ENCODE measurements around the gene TP53INP2. TPM values are rescaled to one million over a fixed set of nuclear protein-coding genes. Genes with fewer than 3 reads are reported as not detected.

Gene TP53INP2
- total and polyA plus RNA-seq, 2 of the 4 experiments (the other 2 are of a cell fraction) = 1.3 to 7.4 TPM

DNA sequence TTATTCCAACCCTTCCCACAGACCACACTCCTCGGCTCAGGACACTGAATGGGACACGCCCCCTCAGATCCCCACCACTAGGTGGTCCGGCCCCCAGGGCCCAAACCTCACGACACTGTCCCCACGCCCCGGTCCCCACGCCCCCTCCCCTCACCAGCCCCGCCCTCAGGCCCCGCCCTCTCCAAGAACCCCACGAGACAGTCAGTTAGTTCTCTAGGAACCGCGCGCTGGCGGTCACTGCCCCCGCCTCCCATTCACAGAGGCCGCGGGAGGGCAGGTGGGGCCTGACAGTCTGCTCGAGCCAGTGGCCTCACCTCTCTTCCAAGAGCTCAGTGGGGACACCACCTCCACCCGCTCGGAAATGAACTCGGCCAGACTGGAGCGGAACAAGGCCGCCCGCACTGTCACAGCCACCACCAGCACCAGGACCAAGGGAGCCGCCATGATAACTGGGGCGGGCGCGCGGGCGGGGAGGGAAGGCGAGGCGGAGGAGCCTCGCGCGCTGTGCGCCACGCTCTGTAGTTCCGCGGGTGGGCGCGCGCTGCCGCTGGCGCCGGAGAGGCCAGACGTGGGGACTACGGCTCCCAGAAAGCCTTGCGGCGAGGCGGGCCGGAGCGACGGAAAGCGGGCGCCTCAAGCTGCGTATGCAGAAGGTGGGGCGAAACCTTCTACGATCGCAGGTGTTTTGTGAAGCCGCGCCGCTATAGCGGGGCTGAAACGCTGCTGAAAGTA is 27.3 kb upstream of the TP53INP2 start, which contains the start of gene PIGU:
PIGU (minus strand) TSS at position 451 of the 732 bp plus-strand sequence; CDS start at position 444, 7 bp downstream.
- peak within 1 kb of the TSS; percentile 47 for H3K9ac ChIP-seq (ENCODE audit: low read depth, low read length)
- ATAC-seq (ENCODE audit: low read depth) = peak; percentile 99
- peak within 1 kb of the TSS; percentile 88 for H2AK9ac ChIP-seq (replicated peaks; ENCODE audit: low read depth, low read length, poor library complexity)
- H3K9me1 ChIP-seq (ENCODE audit: insufficient read depth, low read length) = no peaks in the 10 kb centered on the region; the same call in 1 of the 2 replicates
- H3K4me2 ChIP-seq (ENCODE audit: low read depth, low read length) = peak within 1 kb of the TSS; percentile 73
- peak; percentile 92 for DNase-seq
- peak within 1 kb of the TSS; percentile 82 for H3K14ac ChIP-seq (replicated peaks; ENCODE audit: low read depth, low read length)
- in situ Hi-C loops (cut with MboI; ENCODE audit: low sequenced_read_pairs) = no loop called here
- POLR2A ChIA-PET (ENCODE audit: unreplicated experiment) = interaction anchor here (0.6 kb wide), 1 partner anchor 306 kb away, joined by 15 read pairs; no protein-coding TSS in a partner anchor
- dilution Hi-C loops (cut with HindIII; ENCODE audit: low sequenced_read_pairs, unreplicated experiment) = no loop called here
- H4K5ac ChIP-seq (ENCODE audit: low read depth, low read length) = peak within 1 kb of the TSS; percentile 59; the same call in 1 of the 2 replicates
- H3K79me1 ChIP-seq (ENCODE audit: low read depth in 1 of 2, low read length in 2 of 2) = peaks cover 5 to 21% of the 10 kb centered on the region in 2 experiments; a peak in 3 of 4 replicates
- no peaks in the 10 kb centered on the region for H3K36me3 ChIP-seq (ENCODE audit: control insufficient read depth, insufficient read depth, low read length)
- no peak within 1 kb of the TSS for H2BK20ac ChIP-seq (ENCODE audit: low read depth, low read length)
- H3K9me3 ChIP-seq (ENCODE audit: control insufficient read depth, insufficient read depth, low read length) = no peaks in the 10 kb centered on the region
- peak within 1 kb of the TSS; percentile 45 to 97 for H4K8ac ChIP-seq (ENCODE audit: low read depth in 2 of 2, low read length in 2 of 2)
- peak within 1 kb of the TSS; percentile 99 for H2AFZ ChIP-seq (replicated peaks; ENCODE audit: low read length, poor library complexity)
- H2AK5ac ChIP-seq (ENCODE audit: low read depth, low read length) = 0 out of 2 replicates have a peak within 1 kb of the TSS, but pooled peaks have one; percentile 31
- H4K20me1 ChIP-seq (ENCODE audit: insufficient read depth, low read length) = no peaks in the 10 kb centered on the region
- peak within 1 kb of the TSS; percentile 53; the same call in 1 of the 2 replicates for H4K91ac ChIP-seq (ENCODE audit: insufficient read depth, low read depth, low read length)
- 0 out of 2 replicates have a peak, but pooled peaks cover 2% of the 10 kb centered on the region for H3K4me1 ChIP-seq (ENCODE audit: control insufficient read depth, insufficient read depth, low read length)
- no peak within 1 kb of the TSS for H3K18ac ChIP-seq (ENCODE audit: low read depth, low read length)
- BruUV-seq (replicated peaks) = no TSS peak
- H3K27ac ChIP-seq (ENCODE audit: insufficient read depth, low read length) = peak within 1 kb of the TSS; percentile 54; the same call in 1 of the 2 replicates
- H2BK5ac ChIP-seq (ENCODE audit: low read depth, low read length, poor library complexity, severe bottlenecking) = no peak within 1 kb of the TSS
- intact Hi-C loops (cut with micrococcal nuclease) = no loop called here
- H3K4me3 ChIP-seq (ENCODE audit: insufficient read depth, low read depth, low read length) = peak within 1 kb of the TSS; percentile 77
- H2BK15ac ChIP-seq (ENCODE audit: low read depth, low read length) = no peak within 1 kb of the TSS
- peak within 1 kb of the TSS; percentile 82 for H3K23ac ChIP-seq (ENCODE audit: low read depth, low read length)
- H3K56ac ChIP-seq (ENCODE audit: extremely low read depth, insufficient read depth, low read length) = peak within 1 kb of the TSS; percentile 75
- WGBS, 2 experiments (ENCODE audit: extremely low coverage in 2 of 2, insufficient read length in 1 of 2) = 0% methylated on average over 33 of the region's 64 CpGs; no CpG with 5 or more reads in 1 of the 2 experiments
- CTCF ChIA-PET = no interaction called here
- no peaks in the 10 kb centered on the region for H3K27me3 ChIP-seq (ENCODE audit: control insufficient read depth, insufficient read depth, low read length)
- no peak within 1 kb of the TSS for H2BK120ac ChIP-seq (ENCODE audit: low read depth, low read length)
- peak within 1 kb of the TSS; percentile 70 for H3K4ac ChIP-seq (ENCODE audit: low read depth, low read length)
- TF ChIP-seq RFX5 (IDR thresholded peaks at IDR 0.05; ENCODE audit: low read depth, low read length) = no peak
- TF ChIP-seq CEBPB (IDR thresholded peaks at IDR 0.05; ENCODE audit: low read depth, low read length) = no peak
- TF ChIP-seq, protein P1, sequence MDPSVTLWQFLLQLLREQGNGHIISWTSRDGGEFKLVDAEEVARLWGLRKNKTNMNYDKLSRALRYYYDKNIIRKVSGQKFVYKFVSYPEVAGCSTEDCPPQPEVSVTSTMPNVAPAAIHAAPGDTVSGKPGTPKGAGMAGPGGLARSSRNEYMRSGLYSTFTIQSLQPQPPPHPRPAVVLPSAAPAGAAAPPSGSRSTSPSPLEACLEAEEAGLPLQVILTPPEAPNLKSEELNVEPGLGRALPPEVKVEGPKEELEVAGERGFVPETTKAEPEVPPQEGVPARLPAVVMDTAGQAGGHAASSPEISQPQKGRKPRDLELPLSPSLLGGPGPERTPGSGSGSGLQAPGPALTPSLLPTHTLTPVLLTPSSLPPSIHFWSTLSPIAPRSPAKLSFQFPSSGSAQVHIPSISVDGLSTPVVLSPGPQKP (IDR thresholded peaks at IDR 0.05; ENCODE audit: borderline replicate concordance, low read depth, low read length) = no peak
- no peak for TF ChIP-seq RAD21 (IDR thresholded peaks at IDR 0.05; ENCODE audit: low read length)
- TF ChIP-seq FOS (IDR thresholded peaks at IDR 0.05; ENCODE audit: low read depth, low read length) = 0 out of 2 replicates have a peak, but pooled peaks have one; percentile 2
- TF ChIP-seq NFE2L2 (IDR thresholded peaks at IDR 0.05; ENCODE audit: low read depth, low read length) = no peak
- no peak for TF ChIP-seq BHLHE40 (IDR thresholded peaks at IDR 0.05; ENCODE audit: low read depth, low read length)
- TF ChIP-seq, protein P2, sequence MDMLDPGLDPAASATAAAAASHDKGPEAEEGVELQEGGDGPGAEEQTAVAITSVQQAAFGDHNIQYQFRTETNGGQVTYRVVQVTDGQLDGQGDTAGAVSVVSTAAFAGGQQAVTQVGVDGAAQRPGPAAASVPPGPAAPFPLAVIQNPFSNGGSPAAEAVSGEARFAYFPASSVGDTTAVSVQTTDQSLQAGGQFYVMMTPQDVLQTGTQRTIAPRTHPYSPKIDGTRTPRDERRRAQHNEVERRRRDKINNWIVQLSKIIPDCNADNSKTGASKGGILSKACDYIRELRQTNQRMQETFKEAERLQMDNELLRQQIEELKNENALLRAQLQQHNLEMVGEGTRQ (IDR thresholded peaks at IDR 0.05; ENCODE audit: low read depth, low read length) = no peak
- peak; percentile 95; the same call in 1 of the 2 replicates for TF ChIP-seq MAZ (IDR thresholded peaks at IDR 0.05; ENCODE audit: borderline replicate concordance, low read depth, low read length)
- TF ChIP-seq CHD1 (IDR thresholded peaks at IDR 0.05; ENCODE audit: low read depth, low read length) = no peak
- no peak for TF ChIP-seq MAFK (IDR thresholded peaks at IDR 0.05; ENCODE audit: low read depth, low read length)
- TF ChIP-seq, protein P3, sequence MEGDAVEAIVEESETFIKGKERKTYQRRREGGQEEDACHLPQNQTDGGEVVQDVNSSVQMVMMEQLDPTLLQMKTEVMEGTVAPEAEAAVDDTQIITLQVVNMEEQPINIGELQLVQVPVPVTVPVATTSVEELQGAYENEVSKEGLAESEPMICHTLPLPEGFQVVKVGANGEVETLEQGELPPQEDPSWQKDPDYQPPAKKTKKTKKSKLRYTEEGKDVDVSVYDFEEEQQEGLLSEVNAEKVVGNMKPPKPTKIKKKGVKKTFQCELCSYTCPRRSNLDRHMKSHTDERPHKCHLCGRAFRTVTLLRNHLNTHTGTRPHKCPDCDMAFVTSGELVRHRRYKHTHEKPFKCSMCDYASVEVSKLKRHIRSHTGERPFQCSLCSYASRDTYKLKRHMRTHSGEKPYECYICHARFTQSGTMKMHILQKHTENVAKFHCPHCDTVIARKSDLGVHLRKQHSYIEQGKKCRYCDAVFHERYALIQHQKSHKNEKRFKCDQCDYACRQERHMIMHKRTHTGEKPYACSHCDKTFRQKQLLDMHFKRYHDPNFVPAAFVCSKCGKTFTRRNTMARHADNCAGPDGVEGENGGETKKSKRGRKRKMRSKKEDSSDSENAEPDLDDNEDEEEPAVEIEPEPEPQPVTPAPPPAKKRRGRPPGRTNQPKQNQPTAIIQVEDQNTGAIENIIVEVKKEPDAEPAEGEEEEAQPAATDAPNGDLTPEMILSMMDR (conservative IDR thresholded peaks at IDR 0.05; ENCODE audit: low read depth, low read length) = no peak; the same call in 1 of the 2 replicates
- peak; percentile 89; the same call in 1 of the 2 replicates for TF ChIP-seq MXI1 (IDR thresholded peaks at IDR 0.05; ENCODE audit: borderline replicate concordance, low read depth, low read length)
